ENCODE measurements around the gene NUP160. TPM values are rescaled to one million over a fixed set of nuclear protein-coding genes. Genes with fewer than 3 reads are reported as not detected.

NUP160 gene
- total and polyA plus RNA-seq, 2 of the 13 experiments (the other 11 are each of a cell fraction or from before 2014, with no cell fraction given): 28.3 to 43.5 TPM

DNA sequence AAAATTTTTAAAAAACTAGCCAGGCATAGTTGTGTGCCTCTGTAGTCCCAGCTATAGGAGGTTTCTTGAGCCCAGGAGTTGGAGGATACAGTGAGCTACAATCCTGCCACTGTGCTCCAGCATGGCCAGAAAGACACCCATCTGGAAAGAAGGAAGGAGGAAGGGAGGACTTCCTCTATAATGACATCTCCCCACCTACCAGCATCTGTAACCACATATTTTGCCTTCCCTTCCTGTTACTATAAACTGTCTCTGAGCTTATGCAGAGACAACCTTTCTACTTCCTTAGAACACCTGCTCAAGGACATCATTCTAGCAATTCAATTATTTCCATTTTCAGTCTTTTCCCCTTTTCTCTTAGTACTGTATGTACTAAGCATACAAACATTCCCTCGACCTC lies 2.2 kb upstream of the NUP160 start:
- Histone ChIP-seq H3K4me3 (replicated peaks in 1 of 3; ENCODE audit: insufficient read depth in 1 of 3, low read depth in 2 of 3, low read length in 3 of 3) (no peak overlapping the region), H2AFZ (ENCODE audit: low read length) (no peak overlapping the region), H3K27ac (ENCODE audit: extremely low read length, insufficient read depth, low read length) (no peak overlapping the region), H3K79me2 (ENCODE audit: insufficient read depth, low read length) (peaks cover 27% of the 10 kb centered on the region), H3K9me3 (ENCODE audit: low read length) (no peaks in the 10 kb centered on the region), H3K4me2 (ENCODE audit: low read depth, low read length) (no peak overlapping the region), H4K20me1 (ENCODE audit: insufficient read depth, low read length) (no peaks in the 10 kb centered on the region), H3K9ac (ENCODE audit: insufficient read depth, low read depth, low read length) (no peak overlapping the region), H3K4me1 (ENCODE audit: insufficient read depth, low read length) (peaks cover 43% of the 10 kb centered on the region), H3K36me3 (replicated peaks in 1 of 2; ENCODE audit: control insufficient read depth in 1 of 2, insufficient read depth in 2 of 2, low read length in 2 of 2) (peaks cover 2 to 8% of the 10 kb centered on the region in 2 experiments; a peak in 2 of 5 replicates), H3K27me3 (ENCODE audit: control insufficient read depth in 1 of 2, insufficient read depth in 2 of 2, low read length in 2 of 2) (no peaks in the 10 kb centered on the region; a peak in 2 of 5 replicates)
- in situ Hi-C loops (cut with HindIII; ENCODE audit: extremely low pct_ligation_motif_present, low pct_unique_long_range_greater_than_20kb) (no loop called here), intact Hi-C loops (cut with micrococcal nuclease; ENCODE audit: unreplicated experiment) (loop anchor here (5.0 to 10.0 kb wide), 2 partner anchors 396 to 478 kb away; no protein-coding TSS in a partner anchor)
- ChIA-PET POLR2A (no interaction called here), CTCF (ENCODE audit: low intra/inter-chr PET ratio, low total read pairs) (no interaction called here)
- ATAC-seq (no peak), FAIRE-seq (no peak), DNase-seq (ENCODE audit: low spot score) (no peak)
- TF ChIP-seq NR2C2 (CRISPR knock-in tag; IDR thresholded peaks at IDR 0.05; ENCODE audit: borderline replicate concordance) (no peak), PAF1 (CRISPR knock-in tag; IDR thresholded peaks at IDR 0.05) (no peak), ZNF136 (CRISPR knock-in tag; IDR thresholded peaks at IDR 0.05; ENCODE audit: low read depth) (no peak), SUZ12 (IDR thresholded peaks at IDR 0.05; ENCODE audit: low read depth, low read length) (no peak), ZFP62 (CRISPR knock-in tag; IDR thresholded peaks at IDR 0.05) (no peak), GFI1 (CRISPR knock-in tag; IDR thresholded peaks at IDR 0.05; ENCODE audit: borderline replicate concordance) (no peak), SRSF4 (IDR thresholded peaks at IDR 0.05; ENCODE audit: low read depth, low read length, poor library complexity, severe bottlenecking) (no peak), SAFB2 (CRISPR knock-in tag; IDR thresholded peaks at IDR 0.05; ENCODE audit: borderline replicate concordance, low read depth) (no peak), PLRG1 (conservative IDR thresholded peaks at IDR 0.05) (no peak), ZKSCAN1 (IDR thresholded peaks at IDR 0.05; ENCODE audit: low read length) (no peak), PAX8 (CRISPR knock-in tag; IDR thresholded peaks at IDR 0.05; ENCODE audit: borderline replicate concordance) (no peak), PRPF4 (IDR thresholded peaks at IDR 0.05; ENCODE audit: low read depth, low read length, poor library complexity, severe bottlenecking) (no peak), TBX3 (IDR thresholded peaks at IDR 0.05; ENCODE audit: borderline replicate concordance) (no peak)
- TF ChIP-seq, protein P1, sequence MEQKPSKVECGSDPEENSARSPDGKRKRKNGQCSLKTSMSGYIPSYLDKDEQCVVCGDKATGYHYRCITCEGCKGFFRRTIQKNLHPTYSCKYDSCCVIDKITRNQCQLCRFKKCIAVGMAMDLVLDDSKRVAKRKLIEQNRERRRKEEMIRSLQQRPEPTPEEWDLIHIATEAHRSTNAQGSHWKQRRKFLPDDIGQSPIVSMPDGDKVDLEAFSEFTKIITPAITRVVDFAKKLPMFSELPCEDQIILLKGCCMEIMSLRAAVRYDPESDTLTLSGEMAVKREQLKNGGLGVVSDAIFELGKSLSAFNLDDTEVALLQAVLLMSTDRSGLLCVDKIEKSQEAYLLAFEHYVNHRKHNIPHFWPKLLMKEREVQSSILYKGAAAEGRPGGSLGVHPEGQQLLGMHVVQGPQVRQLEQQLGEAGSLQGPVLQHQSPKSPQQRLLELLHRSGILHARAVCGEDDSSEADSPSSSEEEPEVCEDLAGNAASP (CRISPR knock-in tag; IDR thresholded peaks at IDR 0.05; ENCODE audit: borderline replicate concordance): no peak
- BruUV-seq (replicated peaks): no TSS peak
- 37% methylated on average over 1 of the region's 1 CpG for WGBS (ENCODE audit: low lambda C conversion rate)

Measured in HepG2 (cell line).